Thyroid gland (tissue), 4 donors: Measurements from ENCODE around the gene MAD1L1. TPM values are rescaled to one million over a fixed set of nuclear protein-coding genes. Genes with fewer than 3 reads are reported as not detected.
A peak's percentile ranks its signal among the peaks of the same experiment; 100 is the strongest.

Source experiments
- DNase-seq, 2 donors: peaks; one replicate each; pipeline ENCODE4 v3.0.0-alpha.2; 2019
- H3K27ac ChIP-seq, 3 donors: fragments of 200-600 bp; sonication (generic); 1 replicate in 2 of 3; 2 replicates in 1 of 3; pipeline ENCODE4 v1.5.1; 2016 to 2019; ENCODE audit warnings: mild to moderate bottlenecking in 1 of 3, moderate library complexity in 1 of 3
- H3K27me3 ChIP-seq: fragments of 200-600 bp; sonication (generic); one replicate; pipeline ENCODE4 v1.5.1; 2019
- H3K36me3 ChIP-seq, 2 donors: fragments of 200-600 bp; sonication (generic); one replicate each; pipeline ENCODE4 v1.5.1; 2016 to 2019
- H3K4me1 ChIP-seq, 2 donors: fragments of 200-600 bp; sonication (generic); one replicate each; pipeline ENCODE4 v1.5.1; 2017 to 2019
- H3K4me3 ChIP-seq, 3 donors: fragments of 200-600 bp; sonication (generic); replicated peaks in 1 of 3; 1 replicate in 2 of 3; 2 replicates in 1 of 3; pipeline ENCODE4 v1.5.1; 2016; ENCODE audit warnings: mild to moderate bottlenecking in 1 of 3
- H3K9me3 ChIP-seq: fragments of 200-600 bp; sonication (generic); one replicate; pipeline ENCODE4 v1.5.1; 2017
- CTCF ChIP-seq, 6 experiments: fragments of 200-600 bp in 3 of 6; fragments of 450-650 bp in 3 of 6; sonication (generic) in 3 of 6; IDR thresholded peaks; one replicate each; pipeline ENCODE4 v1.5.1; 2016 to 2019; ENCODE audit warnings: antibody characterized with exemption in 6 of 6, mild to moderate bottlenecking in 2 of 6, inconsistent platforms in 1 of 6, moderate library complexity in 1 of 6
- POLR2A ChIP-seq, 2 donors: fragments of 450-650 bp; IDR thresholded peaks; one replicate each; pipeline ENCODE4 v1.6.1; 2017; ENCODE audit warnings: antibody characterized with exemption in 2 of 2, mild to moderate bottlenecking in 2 of 2, moderate library complexity in 1 of 2
- WGBS, 2 donors: methylation state at CpG; one replicate each; pipeline ENCODE4 v1.1.5; 2017; 5-methylcytosine and 5-hydroxymethylcytosine counted together
- intact Hi-C: fragments of 100-400 bp; cut with DNase I; formaldehyde crosslinking; loops from one replicate; pipeline ENCODE4 v1.15.1; 2023
- total RNA-seq, 4 donors: library from RNA; depleted of rRNA; stranded (reverse); fragments of >200 nt; gene quantifications; one replicate each; pipeline ENCODE4 v1.2.3, GENCODE V29; 2016

The MAD1L1 gene
- total RNA-seq, 4 donors from 2014 or later: 27.4 to 38.6 (median 33.9) TPM

GRCh38 chr7:2170576-2171521 lies 61.9 kb downstream of the MAD1L1 start:
- H3K36me3 ChIP-seq: no peaks in the 10 kb centered on the region
- 95% methylated on average over 25 to 26 of the region's 26 CpGs for WGBS, 2 donors
- no peak overlapping the region for H3K27ac ChIP-seq
- TF ChIP-seq CTCF (IDR thresholded peaks at IDR 0.05) (no peak), POLR2A (IDR thresholded peaks at IDR 0.05) (no peak)
- no peaks in the 10 kb centered on the region for H3K9me3 ChIP-seq
- peaks cover 22 to 29% of the 10 kb centered on the region in 2 donors for H3K4me1 ChIP-seq
- H3K27me3 ChIP-seq: no peaks in the 10 kb centered on the region
- H3K4me3 ChIP-seq: no peak overlapping the region
- no peak for DNase-seq
- intact Hi-C loops: no loop called here

GRCh38 chr7:2169923-2170575 lies 62.7 kb downstream of the MAD1L1 start:
- Histone ChIP-seq H3K36me3 (no peaks in the 10 kb centered on the region), H3K27me3 (no peaks in the 10 kb centered on the region), H3K27ac (no peak overlapping the region), H3K4me1 (peaks cover 15 to 21% of the 10 kb centered on the region in 2 donors), H3K9me3 (no peaks in the 10 kb centered on the region), H3K4me3 (no peak overlapping the region)
- 94 to 95% methylated on average over 12 to 17 of the region's 17 CpGs for WGBS, 2 donors
- TF ChIP-seq POLR2A (IDR thresholded peaks at IDR 0.05) (no peak), CTCF (IDR thresholded peaks at IDR 0.05) (no peak)
- intact Hi-C loops: no loop called here
- no peak for DNase-seq

- 94 to 96% methylated on average over 37 of the region's 37 CpGs for WGBS, 2 donors
- H3K36me3 ChIP-seq: no peaks in the 10 kb centered on the region
- H3K27ac ChIP-seq: no peak overlapping the region
- intact Hi-C loops: no loop called here
- H3K4me3 ChIP-seq: no peak overlapping the region
- no peak for TF ChIP-seq CTCF (IDR thresholded peaks at IDR 0.05)
- no peaks in the 10 kb centered on the region for H3K27me3 ChIP-seq
- peaks cover 11 to 16% of the 10 kb centered on the region in 2 donors for H3K4me1 ChIP-seq
- no peaks in the 10 kb centered on the region for H3K9me3 ChIP-seq
- peak; percentile 17 to 31 for DNase-seq
Observed at GRCh38 chr7:2168615-2169311, 64.0 kb downstream of the MAD1L1 start.

- Histone ChIP-seq H3K4me1 (peaks cover 0 to 11% of the 10 kb centered on the region in 2 donors), H3K9me3 (no peaks in the 10 kb centered on the region), H3K36me3 (no peaks in the 10 kb centered on the region), H3K27me3 (no peaks in the 10 kb centered on the region), H3K4me3 (no peak overlapping the region), H3K27ac (no peak overlapping the region)
- no peak for DNase-seq
- TF ChIP-seq CTCF (IDR thresholded peaks at IDR 0.05): no peak
- TF ChIP-seq POLR2A (IDR thresholded peaks at IDR 0.05): no peak
- WGBS, 2 donors: 92 to 95% methylated on average over 22 to 25 of the region's 25 CpGs
- intact Hi-C loops: no loop called here
Observed at GRCh38 chr7:2166625-2167280, 66.0 kb downstream of the MAD1L1 start.
